Keratinocyte (primary cell): Measurements from ENCODE around the gene BOLA3.

ENCODE experiments used
- EZH2 ChIP-seq: IDR thresholded peaks from one replicate; pipeline ENCODE4 v1.6.1; 2012; ENCODE audit warnings: inconsistent platforms, mild to moderate bottlenecking, low read length, moderate library complexity
- TF ChIP-seq, protein P1 (sequence below), 3 experiments: IDR thresholded peaks in 1 of 3; conservative IDR thresholded peaks in 1 of 3; optimal IDR thresholded peaks in 1 of 3; 2 replicates in 2 of 3; 3 replicates in 1 of 3; pipeline versions ENCODE3 to v1.5.1; 2011; ENCODE audit warnings: low read length in 3 of 3, mild to moderate bottlenecking in 3 of 3, moderate library complexity in 2 of 3, control low read depth in 1 of 3, inconsistent platforms in 1 of 3; ENCODE audit not compliant: insufficient read depth in 2 of 3; ENCODE audit errors: extremely low read depth in 1 of 3

GRCh38 chr2:74095632-74096031 lies 52.1 kb downstream of the BOLA3 start:
- TF ChIP-seq, protein P1, sequence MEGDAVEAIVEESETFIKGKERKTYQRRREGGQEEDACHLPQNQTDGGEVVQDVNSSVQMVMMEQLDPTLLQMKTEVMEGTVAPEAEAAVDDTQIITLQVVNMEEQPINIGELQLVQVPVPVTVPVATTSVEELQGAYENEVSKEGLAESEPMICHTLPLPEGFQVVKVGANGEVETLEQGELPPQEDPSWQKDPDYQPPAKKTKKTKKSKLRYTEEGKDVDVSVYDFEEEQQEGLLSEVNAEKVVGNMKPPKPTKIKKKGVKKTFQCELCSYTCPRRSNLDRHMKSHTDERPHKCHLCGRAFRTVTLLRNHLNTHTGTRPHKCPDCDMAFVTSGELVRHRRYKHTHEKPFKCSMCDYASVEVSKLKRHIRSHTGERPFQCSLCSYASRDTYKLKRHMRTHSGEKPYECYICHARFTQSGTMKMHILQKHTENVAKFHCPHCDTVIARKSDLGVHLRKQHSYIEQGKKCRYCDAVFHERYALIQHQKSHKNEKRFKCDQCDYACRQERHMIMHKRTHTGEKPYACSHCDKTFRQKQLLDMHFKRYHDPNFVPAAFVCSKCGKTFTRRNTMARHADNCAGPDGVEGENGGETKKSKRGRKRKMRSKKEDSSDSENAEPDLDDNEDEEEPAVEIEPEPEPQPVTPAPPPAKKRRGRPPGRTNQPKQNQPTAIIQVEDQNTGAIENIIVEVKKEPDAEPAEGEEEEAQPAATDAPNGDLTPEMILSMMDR (optimal IDR thresholded peaks at IDR 0.05 in 1 of 3, IDR thresholded peaks at IDR 0.05 in 1 of 3, conservative IDR thresholded peaks at IDR 0.05 in 1 of 3; ENCODE audit: extremely low read depth in 1 of 3, insufficient read depth in 2 of 3, low read length in 3 of 3) = no peak
- no peak for TF ChIP-seq EZH2
